Gastrocnemius medialis (tissue), 4 donors: Measurements from ENCODE around the gene ESR1.

Experiments used
- CTCF ChIP-seq, 5 experiments: fragments of 450-650 bp in 3 of 5; fragments of 200-600 bp in 2 of 5; sonication (generic) in 2 of 5; IDR thresholded peaks in 4 of 5; conservative IDR thresholded peaks in 1 of 5; 1 replicate in 4 of 5; 2 replicates in 1 of 5; pipeline ENCODE4 v1.5.1; 2016 to 2019; ENCODE audit warnings: antibody characterized with exemption in 5 of 5, mild to moderate bottlenecking in 3 of 5, moderate library complexity in 3 of 5
- POLR2A ChIP-seq, 2 donors: fragments of 450-650 bp; IDR thresholded peaks; one replicate each; pipeline ENCODE4 v1.6.1; 2017; ENCODE audit warnings: antibody characterized with exemption in 2 of 2, mild to moderate bottlenecking in 2 of 2, moderate library complexity in 2 of 2

GRCh38 chr6:152026291-152026690, 218.8 kb downstream of the ESR1 start:
- TF ChIP-seq POLR2A (IDR thresholded peaks at IDR 0.05) (no peak), CTCF (IDR thresholded peaks at IDR 0.05 in 4 of 5, conservative IDR thresholded peaks at IDR 0.05 in 1 of 5) (no peak)
